ENCODE results near the gene SPATA2. TPM values are rescaled to one million over a fixed set of nuclear protein-coding genes. Genes with fewer than 3 reads are reported as not detected.
A peak's percentile ranks its signal among the peaks of the same experiment; 100 is the strongest.

SPATA2 gene
- total and polyA plus RNA-seq, 5 donors from 2014 or later: 2.1 to 19.1 (median 3.4) TPM

DNA sequence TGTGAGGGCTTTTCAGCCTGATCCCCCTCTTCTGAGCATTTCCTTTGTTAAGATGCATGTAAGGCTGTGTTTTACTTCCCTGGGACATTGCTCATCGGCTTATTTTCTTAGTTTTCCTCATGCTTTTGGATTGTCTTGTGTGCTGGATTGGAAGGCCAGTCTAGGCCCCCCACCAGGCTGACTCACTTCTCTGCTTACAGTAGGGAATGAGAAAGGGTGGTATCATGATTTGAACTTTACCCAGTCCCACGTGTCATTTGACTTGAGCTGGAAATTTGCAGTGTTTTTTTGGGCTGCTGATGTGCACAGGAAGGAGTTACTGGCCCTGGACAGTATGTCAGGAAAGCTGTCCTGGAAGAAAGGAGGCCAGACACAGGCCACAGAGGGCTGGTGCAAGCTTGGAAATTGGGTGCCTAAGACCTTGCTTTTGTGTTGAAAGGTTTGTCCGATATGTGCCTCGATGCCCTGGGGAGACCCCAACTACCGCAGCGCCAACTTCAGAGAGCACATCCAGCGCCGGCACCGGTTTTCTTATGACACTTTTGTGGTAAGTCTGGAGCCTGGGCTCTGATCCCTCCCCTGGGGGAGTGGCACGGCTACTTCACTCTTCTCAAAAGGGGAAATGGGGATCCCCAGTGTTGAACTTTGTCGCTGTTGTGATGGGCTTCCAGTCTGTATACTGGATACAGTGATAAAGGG, 33.6 kb upstream of the SPATA2 start:
- H3K4me3 Mint-ChIP-seq: peak overlapping the region in 1 of 4 donors; percentile 60
- Histone ChIP-seq H3K36me3 (ENCODE audit: control insufficient read depth, insufficient read depth, low read length) (peaks cover 86% of the 10 kb centered on the region), H3K27ac (ENCODE audit: insufficient read depth, low read length, poor library complexity, severe bottlenecking) (no peak overlapping the region), H3K27me3 (ENCODE audit: control insufficient read depth, insufficient read depth, low read length) (no peaks in the 10 kb centered on the region), H3K4me1 (ENCODE audit: control insufficient read depth, insufficient read depth, low read length, poor library complexity, severe bottlenecking) (no peaks in the 10 kb centered on the region), H3K9me3 (ENCODE audit: control insufficient read depth in 2 of 2, low read length in 2 of 2) (no peaks in the 10 kb centered on the region), H3K4me3 (ENCODE audit: low read depth, low read length) (no peak overlapping the region)
- no peaks in the 10 kb centered on the region for H3K9me3 Mint-ChIP-seq
- no peak for ATAC-seq (ENCODE audit: low read depth in 2 of 2)
- H3K27me3 Mint-ChIP-seq: no peaks in the 10 kb centered on the region
- peaks cover 0 to 27% (median 12%) of the 10 kb centered on the region in 4 donors for H3K4me1 Mint-ChIP-seq
- peak overlapping the region in 2 of 3 donors; percentile 64 to 78 for H3K27ac Mint-ChIP-seq
- peaks cover 52% of the 10 kb centered on the region for H3K36me3 Mint-ChIP-seq
- DNase-seq: no peak

DNA sequence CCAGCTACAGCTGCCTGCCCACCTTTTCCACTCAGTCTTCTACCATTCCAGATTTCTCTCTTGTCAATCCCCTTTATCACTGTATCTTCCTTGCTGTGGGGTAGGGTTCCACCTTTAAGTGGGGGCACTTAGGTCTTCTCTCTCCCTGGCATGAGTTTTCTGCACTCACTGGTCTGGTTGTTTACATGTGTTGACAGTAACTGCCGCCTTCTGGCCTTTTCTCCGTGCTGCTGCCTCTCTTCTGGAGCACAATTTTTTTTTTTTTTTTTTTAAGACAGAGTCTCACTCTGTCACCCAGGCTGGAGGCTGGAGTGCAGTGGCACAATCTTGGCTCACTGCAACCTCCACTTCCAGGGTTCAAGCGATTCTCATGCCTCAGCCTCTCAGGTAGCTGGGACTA, 32.8 kb upstream of the SPATA2 start:
- Histone ChIP-seq H3K36me3 (ENCODE audit: control insufficient read depth, insufficient read depth, low read length) (peaks cover 81% of the 10 kb centered on the region), H3K4me3 (ENCODE audit: low read depth, low read length) (no peak overlapping the region), H3K27ac (ENCODE audit: insufficient read depth, low read length, poor library complexity, severe bottlenecking) (no peak overlapping the region), H3K9me3 (ENCODE audit: control insufficient read depth in 2 of 2, low read length in 2 of 2) (no peaks in the 10 kb centered on the region), H3K4me1 (ENCODE audit: control insufficient read depth, insufficient read depth, low read length, poor library complexity, severe bottlenecking) (peaks cover 1% of the 10 kb centered on the region), H3K27me3 (ENCODE audit: control insufficient read depth, insufficient read depth, low read length) (no peaks in the 10 kb centered on the region)
- H3K9me3 Mint-ChIP-seq: no peaks in the 10 kb centered on the region
- DNase-seq: no peak
- peak overlapping the region in 1 of 3 donors; percentile 42 for H3K27ac Mint-ChIP-seq
- H3K4me1 Mint-ChIP-seq: peaks cover 0 to 29% (median 13%) of the 10 kb centered on the region in 4 donors
- peak overlapping the region in 2 of 4 donors; percentile 10 to 47 for H3K4me3 Mint-ChIP-seq
- no peaks in the 10 kb centered on the region for H3K27me3 Mint-ChIP-seq
- peaks cover 52% of the 10 kb centered on the region for H3K36me3 Mint-ChIP-seq
- no peak for ATAC-seq (ENCODE audit: low read depth in 2 of 2)

DNA sequence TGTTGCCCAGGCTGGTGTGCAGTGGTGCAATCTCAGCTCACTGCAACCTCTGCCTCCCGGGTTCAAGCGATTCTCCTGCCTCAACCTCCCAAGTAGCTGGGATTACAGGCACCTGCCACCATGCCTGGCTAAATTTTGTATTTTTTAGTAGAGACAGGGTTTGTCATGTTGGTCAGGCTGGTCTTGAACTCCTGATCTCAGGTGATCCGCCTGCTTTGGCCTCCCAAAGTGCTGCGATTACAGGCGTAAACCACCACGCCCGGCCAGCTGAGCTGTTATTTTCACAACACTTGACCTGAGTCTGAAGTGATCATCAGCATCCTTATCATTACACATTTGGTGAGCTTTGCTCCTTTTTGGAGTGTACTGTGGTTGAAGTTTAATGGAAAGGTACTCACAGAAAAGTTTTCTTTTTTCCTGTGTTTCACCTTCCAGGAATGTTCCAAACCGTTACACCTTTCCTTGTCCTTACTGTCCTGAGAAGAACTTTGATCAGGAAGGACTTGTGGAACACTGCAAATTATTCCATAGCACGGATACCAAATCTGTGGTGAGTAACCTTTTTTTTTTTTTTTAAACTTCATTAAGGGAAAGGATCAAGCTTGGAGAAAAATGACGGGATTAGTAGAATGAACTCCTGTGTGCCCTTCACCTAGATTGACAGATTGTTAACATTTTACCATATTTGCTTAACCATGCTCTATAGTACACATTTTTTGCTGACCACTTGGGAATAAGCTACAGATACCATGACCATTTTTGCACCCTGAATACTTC, 30.6 kb upstream of the SPATA2 start:
- ATAC-seq (ENCODE audit: low read depth in 2 of 2): no peak
- H3K27me3 Mint-ChIP-seq: no peaks in the 10 kb centered on the region
- Histone ChIP-seq H3K27me3 (ENCODE audit: control insufficient read depth, insufficient read depth, low read length) (no peaks in the 10 kb centered on the region), H3K4me3 (ENCODE audit: low read depth, low read length) (no peak overlapping the region), H3K27ac (ENCODE audit: insufficient read depth, low read length, poor library complexity, severe bottlenecking) (no peak overlapping the region), H3K36me3 (ENCODE audit: control insufficient read depth, insufficient read depth, low read length) (peaks cover 83% of the 10 kb centered on the region), H3K9me3 (ENCODE audit: control insufficient read depth in 2 of 2, low read length in 2 of 2) (no peaks in the 10 kb centered on the region), H3K4me1 (ENCODE audit: control insufficient read depth, insufficient read depth, low read length, poor library complexity, severe bottlenecking) (peaks cover 10% of the 10 kb centered on the region)
- no peak overlapping the region for H3K27ac Mint-ChIP-seq
- H3K4me1 Mint-ChIP-seq: peaks cover 5 to 48% (median 25%) of the 10 kb centered on the region in 4 donors
- peaks cover 40% of the 10 kb centered on the region for H3K36me3 Mint-ChIP-seq
- no peaks in the 10 kb centered on the region for H3K9me3 Mint-ChIP-seq
- no peak overlapping the region for H3K4me3 Mint-ChIP-seq
- DNase-seq: no peak

DNA sequence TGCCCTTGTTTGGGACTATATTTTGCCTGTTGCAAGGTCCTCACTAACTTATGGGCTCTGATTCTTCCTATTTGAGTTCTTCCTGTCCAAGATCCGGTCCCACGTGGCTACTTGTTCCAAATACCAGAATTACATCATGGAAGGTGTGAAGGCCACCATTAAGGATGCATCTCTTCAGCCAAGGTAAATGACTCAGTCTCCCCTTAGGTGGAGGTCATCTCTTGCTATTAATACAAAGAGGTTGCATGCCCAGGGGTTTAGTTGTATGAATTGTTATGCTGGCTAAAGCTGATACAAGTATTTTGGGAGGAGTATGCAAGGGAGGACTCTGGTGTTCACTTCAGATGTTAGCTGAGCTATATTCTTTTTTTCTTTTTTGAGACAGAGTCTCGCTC, 30.0 kb upstream of the SPATA2 start:
- H3K27me3 ChIP-seq (ENCODE audit: control insufficient read depth, insufficient read depth, low read length): no peaks in the 10 kb centered on the region
- DNase-seq: no peak
- H3K4me1 Mint-ChIP-seq: peaks cover 5 to 51% (median 27%) of the 10 kb centered on the region in 4 donors
- ATAC-seq (ENCODE audit: low read depth in 2 of 2): no peak
- H3K36me3 Mint-ChIP-seq: peaks cover 40% of the 10 kb centered on the region
- no peaks in the 10 kb centered on the region for H3K9me3 ChIP-seq (ENCODE audit: control insufficient read depth in 2 of 2, low read length in 2 of 2)
- no peaks in the 10 kb centered on the region for H3K27me3 Mint-ChIP-seq
- no peaks in the 10 kb centered on the region for H3K9me3 Mint-ChIP-seq
- H3K4me1 ChIP-seq (ENCODE audit: control insufficient read depth, insufficient read depth, low read length, poor library complexity, severe bottlenecking): peaks cover 11% of the 10 kb centered on the region
- H3K4me3 ChIP-seq (ENCODE audit: low read depth, low read length): no peak overlapping the region
- no peak overlapping the region for H3K27ac ChIP-seq (ENCODE audit: insufficient read depth, low read length, poor library complexity, severe bottlenecking)
- H3K36me3 ChIP-seq (ENCODE audit: control insufficient read depth, insufficient read depth, low read length): peaks cover 79% of the 10 kb centered on the region
- H3K27ac Mint-ChIP-seq: no peak overlapping the region
- no peak overlapping the region for H3K4me3 Mint-ChIP-seq

DNA sequence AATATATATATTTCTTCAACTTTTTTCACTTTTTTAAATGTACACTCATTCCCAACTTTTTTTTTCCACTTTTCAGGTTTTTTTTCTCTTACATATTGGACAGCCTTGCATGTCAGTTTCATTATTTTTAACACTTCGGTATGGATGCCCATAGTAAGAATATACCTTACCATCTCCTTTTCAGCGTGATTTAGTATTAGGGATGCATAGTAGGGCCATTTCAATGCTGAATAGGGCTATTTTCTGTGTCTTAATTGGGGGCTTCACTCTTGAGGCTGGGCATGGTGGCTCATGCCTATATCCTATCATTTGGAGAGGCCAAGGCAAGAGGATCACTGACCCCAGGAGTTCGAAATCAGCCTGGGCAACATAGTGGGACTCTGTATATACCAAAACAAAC, 27.6 kb upstream of the SPATA2 start:
- Mint-ChIP-seq H3K27ac (no peak overlapping the region), H3K4me3 (no peak overlapping the region), H3K4me1 (peaks cover 9 to 65% (median 39%) of the 10 kb centered on the region in 4 donors), H3K9me3 (no peaks in the 10 kb centered on the region), H3K27me3 (no peaks in the 10 kb centered on the region), H3K36me3 (peaks cover 27% of the 10 kb centered on the region)
- Histone ChIP-seq H3K4me3 (ENCODE audit: low read depth, low read length) (no peak overlapping the region), H3K36me3 (ENCODE audit: control insufficient read depth, insufficient read depth, low read length) (peaks cover 73% of the 10 kb centered on the region), H3K4me1 (ENCODE audit: control insufficient read depth, insufficient read depth, low read length, poor library complexity, severe bottlenecking) (peaks cover 25% of the 10 kb centered on the region), H3K27ac (ENCODE audit: insufficient read depth, low read length, poor library complexity, severe bottlenecking) (no peak overlapping the region), H3K9me3 (ENCODE audit: control insufficient read depth in 2 of 2, low read length in 2 of 2) (no peaks in the 10 kb centered on the region), H3K27me3 (ENCODE audit: control insufficient read depth, insufficient read depth, low read length) (no peaks in the 10 kb centered on the region)
- no peak for ATAC-seq (ENCODE audit: low read depth in 2 of 2)
- DNase-seq: no peak

DNA sequence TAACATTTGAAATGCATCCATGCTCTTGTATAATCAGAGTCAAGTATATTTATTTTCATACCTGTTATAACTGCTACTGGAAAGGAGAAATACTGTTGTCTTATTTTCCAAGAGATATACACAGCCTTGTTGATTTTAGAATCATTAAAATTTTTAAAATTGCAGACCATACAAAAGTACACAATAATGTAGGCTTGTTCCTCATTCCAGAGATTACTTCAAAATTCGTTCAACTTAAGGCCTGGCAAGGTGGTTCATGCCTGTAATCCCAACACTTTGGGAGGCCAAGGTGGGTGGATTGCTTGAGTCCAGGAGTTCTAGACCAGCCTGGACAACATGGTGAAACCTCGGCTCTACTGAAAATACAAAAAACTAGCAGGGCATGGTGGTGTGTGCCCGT, 27.0 kb upstream of the SPATA2 start:
- no peak for ATAC-seq (ENCODE audit: low read depth in 2 of 2)
- no peaks in the 10 kb centered on the region for H3K9me3 Mint-ChIP-seq
- H3K27ac ChIP-seq (ENCODE audit: insufficient read depth, low read length, poor library complexity, severe bottlenecking): no peak overlapping the region
- H3K36me3 ChIP-seq (ENCODE audit: control insufficient read depth, insufficient read depth, low read length): peaks cover 70% of the 10 kb centered on the region
- no peak overlapping the region for H3K27ac Mint-ChIP-seq
- peaks cover 22% of the 10 kb centered on the region for H3K36me3 Mint-ChIP-seq
- no peaks in the 10 kb centered on the region for H3K27me3 Mint-ChIP-seq
- no peaks in the 10 kb centered on the region for H3K27me3 ChIP-seq (ENCODE audit: control insufficient read depth, insufficient read depth, low read length)
- H3K9me3 ChIP-seq (ENCODE audit: control insufficient read depth in 2 of 2, low read length in 2 of 2): no peaks in the 10 kb centered on the region
- no peak overlapping the region for H3K4me3 ChIP-seq (ENCODE audit: low read depth, low read length)
- H3K4me3 Mint-ChIP-seq: peak overlapping the region in 1 of 4 donors; percentile 64
- peaks cover 9 to 69% (median 42%) of the 10 kb centered on the region in 4 donors for H3K4me1 Mint-ChIP-seq
- no peak for DNase-seq
- peaks cover 32% of the 10 kb centered on the region for H3K4me1 ChIP-seq (ENCODE audit: control insufficient read depth, insufficient read depth, low read length, poor library complexity, severe bottlenecking)

DNA sequence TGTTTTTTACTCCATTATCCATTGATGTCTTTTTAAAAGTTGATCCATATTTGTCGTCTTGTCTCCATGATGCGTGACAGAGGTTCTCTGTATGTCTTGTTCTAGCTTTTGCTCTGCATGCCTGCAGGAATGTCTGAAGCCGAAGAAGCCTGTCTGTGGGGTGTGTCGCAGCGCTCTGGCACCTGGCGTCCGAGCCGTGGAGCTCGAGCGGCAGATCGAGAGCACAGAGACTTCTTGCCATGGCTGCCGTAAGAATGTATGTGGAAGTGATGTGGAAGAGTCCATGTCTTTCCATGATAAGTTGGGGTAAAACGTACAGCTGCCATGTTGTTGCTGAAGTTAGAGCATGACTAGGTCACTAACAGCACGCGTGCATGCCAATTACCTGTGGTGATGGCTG, 26.1 kb upstream of the SPATA2 start:
- Histone ChIP-seq H3K36me3 (ENCODE audit: control insufficient read depth, insufficient read depth, low read length) (peaks cover 63% of the 10 kb centered on the region), H3K27ac (ENCODE audit: insufficient read depth, low read length, poor library complexity, severe bottlenecking) (no peak overlapping the region), H3K9me3 (ENCODE audit: control insufficient read depth in 2 of 2, low read length in 2 of 2) (no peaks in the 10 kb centered on the region), H3K4me3 (ENCODE audit: low read depth, low read length) (no peak overlapping the region), H3K4me1 (ENCODE audit: control insufficient read depth, insufficient read depth, low read length, poor library complexity, severe bottlenecking) (peaks cover 38% of the 10 kb centered on the region), H3K27me3 (ENCODE audit: control insufficient read depth, insufficient read depth, low read length) (no peaks in the 10 kb centered on the region)
- peaks cover 9 to 72% (median 45%) of the 10 kb centered on the region in 4 donors for H3K4me1 Mint-ChIP-seq
- peaks cover 4% of the 10 kb centered on the region for H3K27me3 Mint-ChIP-seq
- DNase-seq (no peak), ATAC-seq (ENCODE audit: low read depth in 2 of 2) (no peak)
- peaks cover 15% of the 10 kb centered on the region for H3K36me3 Mint-ChIP-seq
- H3K9me3 Mint-ChIP-seq: no peaks in the 10 kb centered on the region
- H3K4me3 Mint-ChIP-seq: peak overlapping the region in 2 of 4 donors; percentile 43 to 64
- peak overlapping the region in 1 of 3 donors; percentile 3 for H3K27ac Mint-ChIP-seq

All from CD4-positive, CD25-positive, alpha-beta regulatory T cell (primary cell).